H1 (cell line): ENCODE data around the gene RLBP1. TPM values are rescaled to one million over a fixed set of nuclear protein-coding genes. Genes with fewer than 3 reads are reported as not detected.

Experiments used
- CTCF ChIA-PET: fragments of 300-600 bp; sonication (Branson Sonifier 250); formaldehyde crosslinking; loops from one replicate; lab custom pipeline; 2021; ENCODE audit not compliant: partially characterized antibody; lab: Charles Lee
- POLR2A ChIA-PET: fragments of 300-600 bp; sonication (Branson Sonifier 250); formaldehyde crosslinking; loops from one replicate; lab custom pipeline; 2021; ENCODE audit warnings: inconsistent platforms; ENCODE audit not compliant: partially characterized antibody; lab: Charles Lee
- DNase-seq, 2 experiments: peaks; one replicate each; pipeline versions ENCODE4 v3.0.0 to v3.0.0-alpha.2; 2010 to 2022; ENCODE audit warnings: low spot score in 2 of 2, low read depth in 1 of 2, mixed read lengths in 1 of 2
- FAIRE-seq: peaks from 2 replicates; lab custom pipeline; 2011; peaks lifted over from hg19 to GRCh38; lab: Jason Lieb, UNC
- H2AFZ ChIP-seq: 2 replicates; pipeline ENCODE4 v1.8.1; 2012; ENCODE audit warnings: low read length, inconsistent platforms
- H2AK5ac ChIP-seq: 2 replicates; pipeline ENCODE4 v1.6.1; 2013; ENCODE audit warnings: low read depth, low read length
- H2BK120ac ChIP-seq: replicated peaks from 2 replicates; pipeline ENCODE3; 2013; ENCODE audit warnings: low read depth, low read length, inconsistent platforms
- H2BK12ac ChIP-seq: 2 replicates; pipeline ENCODE4 v1.6.1; 2013; ENCODE audit warnings: low read depth, low read length
- H2BK15ac ChIP-seq: 2 replicates; pipeline ENCODE4 v1.6.1; 2013; ENCODE audit warnings: low read length
- H2BK20ac ChIP-seq: 2 replicates; pipeline ENCODE4 v1.6.1; 2013; ENCODE audit warnings: low read length
- H2BK5ac ChIP-seq: 2 replicates; pipeline ENCODE4 v1.6.1; 2013; ENCODE audit warnings: low read depth, low read length
- H3K14ac ChIP-seq: 2 replicates; pipeline ENCODE4 v1.6.1; 2013; ENCODE audit warnings: inconsistent platforms; ENCODE audit not compliant: insufficient read length
- H3K18ac ChIP-seq: 2 replicates; pipeline ENCODE4 v1.6.1; 2013; ENCODE audit warnings: low read length; ENCODE audit errors: extremely low read depth
- H3K23ac ChIP-seq: 2 replicates; pipeline ENCODE4 v1.6.1; 2013; ENCODE audit warnings: inconsistent platforms; ENCODE audit not compliant: insufficient read length
- H3K23me2 ChIP-seq: 2 replicates; pipeline ENCODE4 v1.6.1; 2013; ENCODE audit warnings: low read depth, low read length
- H3K27ac ChIP-seq: 2 replicates; pipeline ENCODE4 v1.6.1; 2011; ENCODE audit warnings: low read depth, low read length, inconsistent platforms
- H3K27me3 ChIP-seq, 4 experiments: replicated peaks in 1 of 4; 1 replicate in 1 of 4; 2 replicates in 3 of 4; pipeline versions ENCODE4 v1.6.1 to v1.8.1; 2011 to 2013; ENCODE audit warnings: low read length in 3 of 4, mild to moderate bottlenecking in 3 of 4, inconsistent platforms in 2 of 4, mixed read lengths in 2 of 4, moderate library complexity in 1 of 4; ENCODE audit not compliant: control insufficient read depth in 3 of 4, insufficient read depth in 3 of 4; ENCODE audit errors: extremely low read depth in 1 of 4
- H3K36me3 ChIP-seq, 4 experiments: 2 replicates each; pipeline versions ENCODE4 v1.6.1 to v1.8.1; 2011 to 2013; ENCODE audit warnings: mild to moderate bottlenecking in 4 of 4, low read length in 3 of 4, moderate library complexity in 2 of 4, control low read depth in 1 of 4, inconsistent platforms in 1 of 4; ENCODE audit not compliant: insufficient read depth in 4 of 4, control insufficient read depth in 2 of 4
- H3K4ac ChIP-seq: replicated peaks from 2 replicates; pipeline ENCODE3; 2013; ENCODE audit warnings: low read length, low read depth, mixed read lengths, inconsistent platforms; ENCODE audit not compliant: insufficient read length
- H3K4me1 ChIP-seq, 4 experiments: replicated peaks in 1 of 4; 1 replicate in 1 of 4; 2 replicates in 3 of 4; pipeline versions ENCODE4 v1.6.1 to v1.8.1; 2011 to 2013; ENCODE audit warnings: low read length in 3 of 4, inconsistent platforms in 2 of 4, mixed read lengths in 1 of 4; ENCODE audit not compliant: insufficient read depth in 4 of 4, control insufficient read depth in 3 of 4
- H3K4me2 ChIP-seq, 2 experiments: 2 replicates each; pipeline versions ENCODE4 v1.6.1 to v1.8.1; 2011 to 2013; ENCODE audit warnings: low read depth in 2 of 2, low read length in 2 of 2, control low read depth in 1 of 2, inconsistent platforms in 1 of 2, mild to moderate bottlenecking in 1 of 2; ENCODE audit not compliant: insufficient read depth in 1 of 2
- H3K4me3 ChIP-seq, 4 experiments: fragments of 200-600, 300-600 bp in 1 of 4; sonication (generic), shearing (Covaris generic), sonication (Bioruptor Twin) in 1 of 4; 2 replicates each; pipeline versions ENCODE4 v1.5.1 to v1.8.1; 2011 to 2016; ENCODE audit warnings: low read length in 4 of 4, low read depth in 3 of 4, control low read depth in 2 of 4, inconsistent platforms in 2 of 4, mild to moderate bottlenecking in 2 of 4, mixed read lengths in 1 of 4, moderate library complexity in 1 of 4; ENCODE audit not compliant: insufficient read depth in 2 of 4; ENCODE audit errors: extremely low read depth in 1 of 4
- H3K56ac ChIP-seq: replicated peaks from 2 replicates; pipeline ENCODE3; 2013; ENCODE audit warnings: low read depth, mild to moderate bottlenecking, mixed read lengths, low read length, inconsistent platforms; ENCODE audit not compliant: insufficient read length
- H3K79me1 ChIP-seq: 2 replicates; pipeline ENCODE4 v1.6.1; 2013; ENCODE audit warnings: low read depth, low read length, control low read depth
- H3K79me2 ChIP-seq, 2 experiments: 2 replicates each; pipeline versions ENCODE4 v1.6.1 to v1.8.1; 2012 to 2013; ENCODE audit warnings: low read length in 2 of 2, mild to moderate bottlenecking in 2 of 2, inconsistent platforms in 1 of 2; ENCODE audit not compliant: insufficient read depth in 2 of 2, control insufficient read depth in 1 of 2
- H3K9ac ChIP-seq, 4 experiments: replicated peaks in 1 of 4; 1 replicate in 1 of 4; 2 replicates in 3 of 4; pipeline versions ENCODE4 v1.6.1 to v1.8.1; 2011 to 2013; ENCODE audit warnings: low read depth in 3 of 4, low read length in 3 of 4, control low read depth in 2 of 4, mild to moderate bottlenecking in 2 of 4, moderate library complexity in 2 of 4, inconsistent platforms in 1 of 4; ENCODE audit errors: extremely low read depth in 1 of 4
- H3K9me3 ChIP-seq, 2 experiments: 2 replicates each; pipeline versions ENCODE4 v1.6.1 to v1.8.1; 2012 to 2013; ENCODE audit warnings: mild to moderate bottlenecking in 2 of 2, moderate library complexity in 2 of 2, control low read depth in 1 of 2, inconsistent platforms in 1 of 2, low read depth in 1 of 2, low read length in 1 of 2, mixed read lengths in 1 of 2; ENCODE audit not compliant: insufficient read depth in 2 of 2
- H4K20me1 ChIP-seq, 2 experiments: replicated peaks in 1 of 2; 2 replicates each; pipeline versions ENCODE3 to v1.8.1; 2011 to 2013; ENCODE audit warnings: inconsistent platforms in 2 of 2, low read length in 2 of 2, mild to moderate bottlenecking in 1 of 2; ENCODE audit not compliant: insufficient read depth in 2 of 2, control insufficient read depth in 1 of 2
- H4K5ac ChIP-seq: 2 replicates; pipeline ENCODE4 v1.6.1; 2013; ENCODE audit warnings: low read length, low read depth, mixed read lengths, inconsistent platforms; ENCODE audit not compliant: insufficient read length
- H4K8ac ChIP-seq: 2 replicates; pipeline ENCODE4 v1.8.0; 2013; ENCODE audit warnings: mild to moderate bottlenecking, moderate library complexity, low read length, inconsistent platforms; ENCODE audit not compliant: insufficient read depth; ENCODE audit errors: extremely low read depth
- H4K91ac ChIP-seq: replicated peaks from 2 replicates; pipeline ENCODE3; 2013; ENCODE audit warnings: low read length, mixed read lengths, inconsistent platforms; ENCODE audit not compliant: insufficient read length
- JUN ChIP-seq: IDR thresholded peaks from 2 replicates; pipeline ENCODE4 v1.6.1; 2011; ENCODE audit warnings: low read depth, mild to moderate bottlenecking, improper control_type of control experiment, low read length
- KDM4A ChIP-seq: IDR thresholded peaks from one replicate; pipeline ENCODE4 v1.7.1; 2012; ENCODE audit warnings: low read depth, mild to moderate bottlenecking, moderate library complexity, low read length, inconsistent platforms; ENCODE audit not compliant: severe bottlenecking
- NANOG ChIP-seq: IDR thresholded peaks from 2 replicates; pipeline ENCODE4 v1.6.1; 2011; ENCODE audit warnings: low read length, low read depth, mild to moderate bottlenecking, inconsistent platforms; ENCODE audit not compliant: insufficient read depth, poor library complexity, severe bottlenecking
- whole genome bisulfite sequencing, 2 experiments: shearing (Covaris generic) in 1 of 2; methylation state at CpG; one replicate each; pipeline versions ENCODE4 v1.1.6 to v1.1.7; 2013 to 2015; ENCODE audit warnings: low lambda C conversion rate in 2 of 2, mixed read lengths in 2 of 2, inconsistent platforms in 1 of 2, low coverage in 1 of 2, missing lambda C conversion rate in 1 of 2; ENCODE audit not compliant: insufficient replicate concordance in 2 of 2, insufficient coverage in 1 of 2, insufficient read length in 1 of 2; ENCODE audit errors: extremely low coverage in 1 of 2, missing lambda C conversion rate in 1 of 2; 5-methylcytosine and 5-hydroxymethylcytosine counted together
- polyA plus RNA-seq, 7 experiments: library from polyadenylated mRNA; depleted of rRNA in 3 of 7; stranded (reverse) in 5 of 7; unstranded in 2 of 7; fragments of >200 nt in 5 of 7; fragments of 200-250 nt in 2 of 7; gene quantifications; 1 replicate in 5 of 7; 2 replicates in 1 of 7; 4 replicates in 1 of 7; pipeline versions ENCODE4 v1.2.1 to v1.2.3, GENCODE V29; 2011 to 2013; ENCODE audit warnings: missing spikeins in 2 of 7, mixed read lengths in 2 of 7
- total RNA-seq: library from RNA; stranded (reverse); fragmentation: NEBNext Ultra II Directional; extraction: Animal tissue kit (Norgen Biotek cat#: 25700); gene quantifications from 2 replicates; pipeline ENCODE4 v1.2.1, GENCODE V29; 2021
- TF ChIP-seq, protein P1 (sequence below): IDR thresholded peaks from 2 replicates; pipeline ENCODE4 v1.6.1; 2012; ENCODE audit warnings: inconsistent platforms

The RLBP1 gene
- total and polyA plus RNA-seq, 2 of the 8 experiments (the other 6 are each of a cell fraction or from before 2014, with no cell fraction given): 0.05 TPM; not detected in 1

DNA sequence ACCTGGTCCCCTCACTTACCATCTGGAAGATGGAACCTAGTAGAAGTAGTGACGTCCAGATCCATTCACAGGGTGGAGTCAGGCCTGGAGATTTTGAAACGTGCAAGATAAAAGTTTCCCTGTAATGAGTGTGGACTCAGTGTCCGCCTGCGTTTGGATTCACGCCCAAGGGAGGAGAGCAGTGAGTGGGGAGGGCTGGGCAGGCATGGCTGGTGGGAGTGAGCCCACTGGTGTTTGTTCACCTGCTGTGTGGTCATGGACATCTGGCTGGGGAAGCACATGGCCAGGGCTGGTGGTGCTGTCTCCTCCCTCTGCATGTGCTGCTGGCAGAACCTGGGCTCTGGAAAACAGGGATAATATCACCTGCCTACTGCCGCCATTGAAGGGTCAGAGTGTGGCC is 37.0 kb downstream of the RLBP1 start:
- Histone ChIP-seq H4K8ac (no peak overlapping the region), H3K4me1 (no peaks in the 10 kb centered on the region; a peak in 1 of 7 replicates), H2BK15ac (no peak overlapping the region), H2AFZ (no peak overlapping the region), H3K18ac (no peak overlapping the region), H3K9me3 (no peaks in the 10 kb centered on the region), H4K20me1 (no peaks in the 10 kb centered on the region), H3K56ac (no peak overlapping the region), H3K4me3 (no peak overlapping the region), H2BK20ac (no peak overlapping the region), H3K79me2 (no peaks in the 10 kb centered on the region), H3K14ac (no peak overlapping the region), H3K27me3 (no peaks in the 10 kb centered on the region), H4K5ac (no peak overlapping the region), H3K27ac (no peak overlapping the region), H3K9ac (no peak overlapping the region), H3K23ac (no peak overlapping the region), H3K36me3 (peaks cover 0 to 2% (median 1%) of the 10 kb centered on the region in 4 experiments; a peak in 1 of 8 replicates), H3K23me2 (no peaks in the 10 kb centered on the region), H4K91ac (no peak overlapping the region), H3K79me1 (no peaks in the 10 kb centered on the region; the same call in 1 of the 2 replicates), H3K4me2 (no peak overlapping the region), H2BK5ac (no peak overlapping the region), H2BK12ac (no peak overlapping the region; the same call in 1 of the 2 replicates), H3K4ac (no peak overlapping the region), H2AK5ac (no peak overlapping the region), H2BK120ac (no peak overlapping the region)
- DNase-seq: no peak
- FAIRE-seq: no peak
- POLR2A ChIA-PET: no interaction called here
- WGBS, 2 experiments: 71% methylated on average over 6 of the region's 6 CpGs; no CpG with 5 or more reads in 1 of the 2 experiments
- CTCF ChIA-PET: interaction anchor here (1.2 to 2.1 kb wide), 5 partner anchors 10 to 293 kb away, joined by 3 to 9 read pairs (median 5); no protein-coding TSS in a partner anchor
- TF ChIP-seq JUN (no peak), KDM4A (no peak), NANOG (no peak)
- TF ChIP-seq, protein P1, sequence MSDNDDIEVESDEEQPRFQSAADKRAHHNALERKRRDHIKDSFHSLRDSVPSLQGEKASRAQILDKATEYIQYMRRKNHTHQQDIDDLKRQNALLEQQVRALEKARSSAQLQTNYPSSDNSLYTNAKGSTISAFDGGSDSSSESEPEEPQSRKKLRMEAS: no peak
